ENCODE measurements around the gene CHRND.

DNA sequence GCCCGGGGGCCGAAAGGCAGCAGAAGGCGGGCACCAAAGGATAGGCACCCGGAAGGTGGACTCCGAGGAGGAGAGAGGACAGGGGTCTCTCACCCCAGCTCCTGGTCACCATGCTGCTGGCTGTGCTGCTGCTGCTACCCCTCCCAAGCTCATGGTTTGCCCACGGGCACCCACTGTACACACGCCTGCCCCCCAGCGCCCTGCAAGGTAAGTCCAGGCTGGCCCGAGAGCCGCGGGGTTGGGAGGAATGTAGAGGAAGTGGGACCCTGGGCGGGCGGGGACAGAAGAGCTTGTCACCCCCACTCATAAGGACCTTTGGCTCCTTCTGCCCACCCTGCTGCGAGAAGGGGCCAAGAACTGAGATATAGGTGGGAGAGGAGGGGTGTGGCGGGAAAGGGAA, 5.5 kb upstream of the CHRND start:
- TF ChIP-seq RAD21 (IDR thresholded peaks at IDR 0.05 in 1 of 2, conservative IDR thresholded peaks at IDR 0.05 in 1 of 2; ENCODE audit: low read depth in 2 of 2, low read length in 2 of 2) (no peak), KDM1A (IDR thresholded peaks at IDR 0.05; ENCODE audit: borderline replicate concordance, low read length) (no peak), MAX (IDR thresholded peaks at IDR 0.05) (no peak), POLR2A (IDR thresholded peaks at IDR 0.05; ENCODE audit: control extremely low read depth in 1 of 2, low read depth in 2 of 2, low read length in 2 of 2) (no peak), ATF2 (IDR thresholded peaks at IDR 0.05; ENCODE audit: low read length) (no peak), SP2 (IDR thresholded peaks at IDR 0.05; ENCODE audit: low read length) (no peak), ASH2L (IDR thresholded peaks at IDR 0.05; ENCODE audit: low read length) (no peak), JUND (IDR thresholded peaks at IDR 0.05; ENCODE audit: low read length) (no peak), SRF (IDR thresholded peaks at IDR 0.05; ENCODE audit: low read depth, low read length) (no peak), EZH2 (IDR thresholded peaks at IDR 0.05; ENCODE audit: low read depth, low read length, severe bottlenecking) (no peak), RNF2 (IDR thresholded peaks at IDR 0.05; ENCODE audit: borderline replicate concordance, low read depth, low read length, missing control alignments, poor library complexity, severe bottlenecking) (no peak)
- TF ChIP-seq, protein P1, sequence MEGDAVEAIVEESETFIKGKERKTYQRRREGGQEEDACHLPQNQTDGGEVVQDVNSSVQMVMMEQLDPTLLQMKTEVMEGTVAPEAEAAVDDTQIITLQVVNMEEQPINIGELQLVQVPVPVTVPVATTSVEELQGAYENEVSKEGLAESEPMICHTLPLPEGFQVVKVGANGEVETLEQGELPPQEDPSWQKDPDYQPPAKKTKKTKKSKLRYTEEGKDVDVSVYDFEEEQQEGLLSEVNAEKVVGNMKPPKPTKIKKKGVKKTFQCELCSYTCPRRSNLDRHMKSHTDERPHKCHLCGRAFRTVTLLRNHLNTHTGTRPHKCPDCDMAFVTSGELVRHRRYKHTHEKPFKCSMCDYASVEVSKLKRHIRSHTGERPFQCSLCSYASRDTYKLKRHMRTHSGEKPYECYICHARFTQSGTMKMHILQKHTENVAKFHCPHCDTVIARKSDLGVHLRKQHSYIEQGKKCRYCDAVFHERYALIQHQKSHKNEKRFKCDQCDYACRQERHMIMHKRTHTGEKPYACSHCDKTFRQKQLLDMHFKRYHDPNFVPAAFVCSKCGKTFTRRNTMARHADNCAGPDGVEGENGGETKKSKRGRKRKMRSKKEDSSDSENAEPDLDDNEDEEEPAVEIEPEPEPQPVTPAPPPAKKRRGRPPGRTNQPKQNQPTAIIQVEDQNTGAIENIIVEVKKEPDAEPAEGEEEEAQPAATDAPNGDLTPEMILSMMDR (IDR thresholded peaks at IDR 0.05; ENCODE audit: control extremely low read depth in 1 of 3, insufficient read depth in 1 of 3, low read depth in 1 of 3, low read length in 3 of 3), result no peak
